SU-DHL-6 (cell line): ENCODE measurements around the gene DNAJC30.

Source experiments
- CTCF ChIP-seq: fragments of 200-600 bp; sonication (generic); IDR thresholded peaks from one replicate; pipeline ENCODE4 v1.5.1; 2017; ENCODE audit warnings: antibody characterized with exemption, mild to moderate bottlenecking, low read length, moderate library complexity; ENCODE audit not compliant: insufficient read depth, poor library complexity, severe bottlenecking
- EZH2phosphoT487 ChIP-seq: fragments of 200-600 bp; sonication (generic), shearing (Covaris generic); conservative IDR thresholded peaks from 2 replicates; pipeline ENCODE4 v1.6.1; 2018; ENCODE audit warnings: mild to moderate bottlenecking, antibody characterized with exemption, low read length, moderate library complexity, mixed read lengths

DNA sequence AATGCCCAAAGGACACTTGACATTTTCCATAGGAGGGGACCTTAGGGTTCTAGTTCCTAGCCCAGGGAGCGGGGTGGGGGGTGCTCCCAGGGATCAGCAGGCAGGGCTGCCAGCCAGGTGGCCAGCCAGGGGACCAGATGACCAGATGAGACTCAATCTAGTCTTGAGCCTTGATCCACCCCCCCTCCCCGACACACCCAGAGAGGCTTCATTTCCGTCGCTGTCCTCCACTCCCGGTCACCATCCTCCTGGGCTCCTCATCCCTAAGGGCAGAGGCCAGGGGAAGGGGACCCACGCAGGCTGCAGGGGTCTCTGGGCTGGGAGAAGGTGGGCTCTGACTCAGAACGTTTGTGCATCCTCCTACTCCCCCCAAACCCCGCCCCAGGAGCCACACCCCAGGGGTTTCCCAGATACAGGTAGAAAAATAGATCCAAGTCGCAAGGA lies 35.2 kb upstream of the DNAJC30 start:
- TF ChIP-seq CTCF (no peak), EZH2phosphoT487 (no peak)
